ENCODE measurements around the gene IL24.

DNA sequence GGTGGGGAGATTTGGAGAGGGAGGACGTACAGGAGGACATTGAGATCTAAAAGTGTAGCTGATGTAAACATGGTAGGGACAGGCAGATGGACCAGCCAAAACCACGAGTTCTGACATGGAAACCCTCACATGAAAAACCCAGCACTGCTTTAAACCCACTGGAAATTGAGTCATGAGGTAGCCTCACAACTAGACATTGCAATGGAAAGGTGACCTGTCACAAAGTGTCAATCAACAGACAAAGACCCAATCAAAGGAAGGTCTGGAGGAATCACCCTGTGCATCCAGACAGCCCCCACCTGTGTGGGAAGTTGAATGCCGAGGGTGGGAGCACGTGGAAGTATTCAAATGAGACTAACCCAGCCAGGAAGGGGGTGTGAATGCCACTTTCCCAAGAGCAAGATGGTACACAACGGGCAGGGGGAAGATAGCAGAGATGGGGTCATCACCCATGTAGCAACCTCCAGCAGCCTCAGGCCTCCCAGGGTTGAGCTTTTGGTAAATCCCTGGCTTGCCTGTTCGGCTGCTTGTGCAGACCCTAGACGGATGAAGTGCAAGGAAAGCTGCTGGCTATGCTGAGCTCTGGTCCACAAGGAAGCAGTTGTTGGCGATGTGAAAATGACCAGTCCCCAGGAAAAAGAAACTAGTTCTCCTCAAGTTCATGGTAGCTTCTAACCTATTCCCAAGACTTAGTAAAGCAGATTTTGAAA lies 18.9 kb downstream of the IL24 start:
- TF ChIP-seq POLR2AphosphoS5 (IDR thresholded peaks at IDR 0.05; ENCODE audit: low read depth) (no peak), CTCF (IDR thresholded peaks at IDR 0.05; ENCODE audit: insufficient read depth, low read length) (no peak), GABPA (IDR thresholded peaks at IDR 0.05; ENCODE audit: low read depth) (no peak), SPI1 (IDR thresholded peaks at IDR 0.05; ENCODE audit: borderline replicate concordance, low read depth) (no peak), REST (IDR thresholded peaks at IDR 0.05; ENCODE audit: insufficient replicate concordance, low read depth) (no peak)

Measured in HL-60 (cell line).